Activated CD4-positive, alpha-beta T cell treated with anti-CD3 and anti-CD28 coated beads, Interleukin-10, Interleukin-2, amounts not matched to agents 100 ng/mL and 50 ng/mL, durations not matched to agents 16 hours and 8 hours (primary cell): ENCODE data around the gene GNRHR.
"Not testable (repeated sequence)": the region's sequence is repeated elsewhere in the genome, so short reads cannot be mapped to it uniquely, and the experiment has no call there.

Experiments used
- DNase-seq: peaks from one replicate; pipeline ENCODE4 v3.0.0-alpha.2; 2020

Gene GNRHR

DNA sequence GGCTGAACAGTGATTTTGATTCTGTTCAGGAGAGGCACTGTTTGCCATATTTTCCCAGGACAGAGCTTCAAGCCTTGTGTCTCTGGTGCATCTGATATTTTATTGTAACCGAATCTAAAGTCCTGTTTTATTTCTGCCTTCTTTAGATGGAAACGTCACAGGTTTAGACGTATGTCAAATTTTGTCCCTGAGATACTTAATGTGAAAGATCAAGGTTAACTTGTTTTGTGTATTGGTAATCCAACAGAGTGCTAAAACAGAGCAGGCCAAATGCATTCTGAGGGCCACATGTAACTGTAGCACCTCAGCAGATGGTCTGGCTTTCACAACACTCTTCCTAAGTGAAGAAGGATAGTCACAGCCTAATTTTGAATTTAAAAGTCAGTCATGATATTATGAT lies at the start of gene GNRHR:
TSS of gene GNRHR (minus strand) at position 101 of the 400 bp plus-strand sequence. CDS start at position 48, 53 bp downstream.
- no peak for DNase-seq

- DNase-seq = no peak
Measured at GRCh38 chr4:67796810-67797209, 42.6 kb upstream of the GNRHR start.

DNA sequence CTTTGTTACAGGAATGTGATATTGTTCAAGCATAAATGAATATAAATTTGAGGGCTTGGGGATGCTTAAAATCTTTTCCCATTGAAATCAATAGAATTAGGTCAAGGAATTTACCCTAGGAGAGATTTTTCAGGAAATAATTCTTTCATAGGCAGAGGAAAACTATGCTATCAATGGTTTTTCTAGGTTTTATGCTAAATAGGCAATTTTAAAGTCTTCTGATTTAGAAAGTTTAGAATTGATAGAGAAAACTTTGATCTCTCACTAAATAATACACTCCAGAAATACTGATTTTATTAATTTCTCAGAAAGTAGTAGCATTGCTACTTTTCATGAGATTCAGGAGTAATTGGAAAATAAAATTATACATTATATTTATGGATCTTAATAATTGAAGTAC lies 36.5 kb upstream of the GNRHR start:
- no peak for DNase-seq

- no peak for DNase-seq
Measured at GRCh38 chr4:67787311-67787710, 33.1 kb upstream of the GNRHR start.

DNA sequence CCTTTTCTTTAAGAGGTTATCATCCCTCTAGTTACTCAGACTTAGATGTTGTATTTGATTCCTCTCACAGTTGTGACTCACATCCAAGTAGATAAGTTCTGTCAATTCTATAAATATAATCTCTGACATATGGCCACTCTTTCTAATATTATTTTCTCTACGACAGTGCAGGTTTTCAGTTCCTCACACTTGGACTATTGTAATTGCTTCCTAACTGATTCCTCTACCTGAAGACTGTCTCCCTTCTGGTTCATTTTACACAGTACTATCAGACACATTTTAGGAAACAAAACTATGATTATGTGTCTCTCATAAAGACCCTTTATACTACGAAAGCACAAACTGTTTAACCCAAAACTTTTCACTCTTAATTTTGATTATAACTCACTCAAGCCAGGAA lies 31.3 kb upstream of the GNRHR start:
- peak; percentile 1 for DNase-seq

GRCh38 chr4:67779631-67780030 lies 25.4 kb upstream of the GNRHR start:
- DNase-seq = peak; percentile 44

DNA sequence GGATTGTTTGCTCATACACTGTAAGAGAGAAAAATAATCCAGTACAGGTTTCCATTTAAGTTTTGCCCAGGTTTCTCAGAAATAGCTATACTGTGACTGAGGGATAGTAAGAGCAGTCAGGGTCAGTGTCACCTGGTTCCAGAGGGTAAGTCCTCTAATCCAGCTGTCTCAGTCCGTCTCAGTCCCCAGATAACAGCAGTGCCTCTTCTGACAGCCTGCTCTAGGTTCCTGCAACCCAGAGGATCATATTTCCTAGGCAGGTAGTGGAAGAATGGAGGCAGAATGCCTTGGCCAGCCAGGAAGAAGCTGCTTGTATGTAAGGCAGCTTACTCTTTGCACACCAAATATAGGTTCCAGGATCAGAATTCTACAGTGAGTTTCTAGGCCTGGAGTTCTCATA lies 22.6 kb upstream of the GNRHR start:
- no peak for DNase-seq

GRCh38 chr4:67770422-67770821 lies 16.2 kb upstream of the GNRHR start:
- no peak for DNase-seq

DNA sequence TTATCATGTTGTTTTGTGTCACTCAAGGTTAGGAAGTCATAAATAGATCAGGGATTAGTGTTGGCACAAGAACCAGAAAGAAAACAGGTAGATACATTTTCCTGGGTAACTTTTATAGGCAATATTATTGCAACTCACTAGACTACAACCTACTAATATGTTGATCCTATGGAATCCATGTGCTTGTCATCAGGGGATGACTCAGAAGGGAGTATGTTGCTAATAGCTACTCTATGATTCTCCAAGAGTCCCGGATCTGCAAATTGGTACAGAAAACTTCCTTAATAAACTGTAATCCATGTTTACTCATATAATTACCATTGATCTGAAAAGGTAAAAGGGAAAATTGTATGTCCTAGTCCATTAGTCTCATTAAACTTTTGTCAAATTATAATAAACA lies 11.7 kb upstream of the GNRHR start:
- DNase-seq = no peak

- no peak for DNase-seq
Measured at GRCh38 chr4:67765401-67765800, 11.2 kb upstream of the GNRHR start.

DNA sequence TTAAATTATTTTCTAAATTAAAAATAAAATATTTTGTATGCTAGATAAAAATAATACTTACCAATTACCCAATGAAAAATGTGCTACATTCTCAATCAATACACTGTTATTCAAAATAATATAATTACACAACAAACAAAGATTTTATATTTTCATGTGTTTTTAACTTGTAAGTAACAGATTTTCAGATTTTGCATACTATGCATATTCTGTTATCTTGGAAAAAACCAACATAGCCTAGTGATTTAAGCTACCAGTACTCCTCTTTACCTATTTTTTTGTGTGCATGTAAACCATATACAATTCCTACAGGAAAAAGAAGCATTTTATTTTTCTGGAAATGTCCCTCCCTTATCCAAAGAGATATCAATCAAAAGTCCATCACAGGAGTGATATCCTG lies 10.0 kb upstream of the GNRHR start:
- no peak for DNase-seq

DNA sequence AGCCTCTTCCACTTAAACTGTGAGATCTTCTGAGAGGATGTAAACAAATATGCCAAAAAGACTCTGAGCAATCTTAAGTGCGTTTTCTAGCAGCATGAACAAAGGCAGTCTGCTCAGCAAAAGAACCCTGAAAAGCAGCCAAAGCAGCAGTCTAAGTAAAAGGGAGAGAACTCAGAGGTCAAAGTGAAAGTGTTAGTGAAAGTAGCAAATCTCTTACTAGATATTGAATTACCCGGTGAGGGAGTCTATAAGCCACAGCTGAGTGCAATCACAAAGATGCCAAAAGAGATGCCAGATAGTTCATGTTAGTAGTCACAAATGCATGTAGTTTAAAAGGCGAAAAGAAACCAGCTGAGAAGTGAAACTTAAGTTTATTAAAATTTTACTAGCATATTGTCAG lies 7.9 kb upstream of the GNRHR start:
- peak; percentile 52 for DNase-seq

- not testable (repeated sequence) for DNase-seq
Measured at GRCh38 chr4:67756991-67757390, 2.8 kb upstream of the GNRHR start.

- no peak for DNase-seq
Measured at GRCh38 chr4:67755974-67756373, 1.8 kb upstream of the GNRHR start.

DNA sequence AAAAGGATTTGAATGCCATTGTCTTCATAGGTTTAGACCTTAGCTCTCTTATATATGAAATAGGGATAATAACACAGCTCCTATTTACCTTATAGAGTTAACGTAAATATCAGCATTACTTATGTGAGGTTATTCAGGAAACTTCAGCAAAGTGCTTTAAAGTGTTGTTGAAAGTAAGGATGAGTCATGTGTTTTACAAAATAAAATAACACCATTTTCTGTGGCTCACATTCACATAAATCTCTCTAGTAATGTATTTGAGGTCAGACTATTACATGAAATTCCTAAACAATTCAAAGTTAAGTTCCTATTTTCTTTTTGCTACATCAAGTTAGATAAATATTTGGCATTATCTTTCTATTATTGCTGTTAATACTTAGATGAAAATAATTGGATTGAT lies 2.9 kb downstream of the GNRHR start:
- no peak for DNase-seq

DNA sequence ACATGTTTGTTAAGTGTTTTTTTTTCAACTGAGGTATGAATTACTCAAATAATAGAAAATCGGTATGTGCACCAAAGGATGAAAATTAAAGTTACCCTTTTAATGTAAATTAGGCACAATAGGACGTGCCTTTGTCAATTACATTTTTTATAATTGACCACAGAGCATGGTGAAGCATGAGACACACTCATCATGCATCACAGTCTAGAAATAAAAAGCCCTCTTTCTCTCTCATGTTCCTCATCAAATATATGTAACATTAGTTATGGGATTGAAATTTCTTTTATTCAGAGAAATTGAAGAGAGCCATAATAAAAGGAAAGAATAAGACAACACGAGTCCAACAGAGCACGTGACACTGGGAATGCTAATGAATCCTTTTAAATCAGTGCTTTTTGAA lies 3.5 kb downstream of the GNRHR start:
- DNase-seq = no peak

GRCh38 chr4:67749286-67749685 lies 4.9 kb downstream of the GNRHR start:
- no peak for DNase-seq

- DNase-seq = peak; percentile 43
Measured at GRCh38 chr4:67746797-67747495, 7.2 kb downstream of the GNRHR start.

GRCh38 chr4:67744561-67745283 lies 9.5 kb downstream of the GNRHR start:
- DNase-seq = no peak

GRCh38 chr4:67743194-67743593 lies 11.0 kb downstream of the GNRHR start:
- peak; percentile 21 for DNase-seq

DNA sequence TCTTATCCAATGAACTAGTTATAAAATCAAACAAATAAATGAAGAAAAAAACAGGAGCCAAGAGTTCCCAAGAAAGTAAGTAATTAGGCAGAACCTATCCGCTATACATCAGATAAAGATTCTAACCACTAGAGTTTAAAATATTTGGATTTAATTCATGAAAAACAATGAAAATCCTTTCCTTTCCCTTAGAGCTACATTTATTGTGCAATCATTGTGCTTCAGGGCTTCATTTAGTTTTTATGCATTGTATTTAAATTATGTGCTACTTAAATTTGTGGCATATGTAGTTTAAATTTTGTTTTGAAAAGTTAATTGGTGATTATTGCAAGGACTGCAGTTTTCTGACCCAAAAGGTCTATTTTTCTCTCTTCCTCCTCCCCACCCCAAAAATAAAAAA lies 17.9 kb downstream of the GNRHR start:
- no peak for DNase-seq

- no peak for DNase-seq
Measured at GRCh38 chr4:67735325-67735724, 18.9 kb downstream of the GNRHR start.

- not testable (repeated sequence) for DNase-seq
Measured at GRCh38 chr4:67730511-67730910, 23.7 kb downstream of the GNRHR start.

DNA sequence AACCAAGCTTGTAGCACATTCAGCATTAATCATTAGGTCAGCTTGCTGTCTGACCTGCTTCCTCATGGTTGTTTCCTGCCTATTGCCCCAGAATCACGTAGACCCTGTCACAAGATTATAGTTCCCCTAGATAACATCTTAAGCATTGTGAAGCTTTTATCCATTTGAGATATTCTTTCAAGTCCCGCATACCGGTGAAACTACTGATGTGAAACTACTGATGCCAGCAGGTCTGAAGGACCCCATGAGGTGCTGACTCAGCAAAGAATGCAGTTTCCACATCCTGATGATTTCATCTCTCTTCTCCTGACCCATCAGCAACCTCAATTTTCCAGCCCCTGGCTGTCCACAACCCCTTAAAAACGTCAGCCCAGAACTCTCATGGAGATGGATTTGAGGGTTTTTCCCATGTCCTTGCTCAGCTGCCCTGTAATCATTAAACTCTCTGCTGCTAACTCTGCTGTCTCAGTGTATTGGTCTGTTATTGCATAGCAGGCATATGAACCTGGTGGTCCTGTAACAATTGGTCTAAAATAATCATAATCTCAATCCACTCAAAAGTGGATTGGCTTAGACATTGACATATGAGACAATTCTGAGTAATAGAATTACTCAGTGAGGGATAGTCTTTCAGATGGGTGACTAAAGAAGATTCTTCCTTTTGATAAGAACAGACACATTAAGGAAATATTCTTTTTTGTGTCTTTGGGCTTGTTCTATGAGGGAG lies 26.9 kb downstream of the GNRHR start:
- DNase-seq = peak; percentile 22
